Measurements from ENCODE around the gene CTNNA2.

- TF ChIP-seq, protein P1, sequence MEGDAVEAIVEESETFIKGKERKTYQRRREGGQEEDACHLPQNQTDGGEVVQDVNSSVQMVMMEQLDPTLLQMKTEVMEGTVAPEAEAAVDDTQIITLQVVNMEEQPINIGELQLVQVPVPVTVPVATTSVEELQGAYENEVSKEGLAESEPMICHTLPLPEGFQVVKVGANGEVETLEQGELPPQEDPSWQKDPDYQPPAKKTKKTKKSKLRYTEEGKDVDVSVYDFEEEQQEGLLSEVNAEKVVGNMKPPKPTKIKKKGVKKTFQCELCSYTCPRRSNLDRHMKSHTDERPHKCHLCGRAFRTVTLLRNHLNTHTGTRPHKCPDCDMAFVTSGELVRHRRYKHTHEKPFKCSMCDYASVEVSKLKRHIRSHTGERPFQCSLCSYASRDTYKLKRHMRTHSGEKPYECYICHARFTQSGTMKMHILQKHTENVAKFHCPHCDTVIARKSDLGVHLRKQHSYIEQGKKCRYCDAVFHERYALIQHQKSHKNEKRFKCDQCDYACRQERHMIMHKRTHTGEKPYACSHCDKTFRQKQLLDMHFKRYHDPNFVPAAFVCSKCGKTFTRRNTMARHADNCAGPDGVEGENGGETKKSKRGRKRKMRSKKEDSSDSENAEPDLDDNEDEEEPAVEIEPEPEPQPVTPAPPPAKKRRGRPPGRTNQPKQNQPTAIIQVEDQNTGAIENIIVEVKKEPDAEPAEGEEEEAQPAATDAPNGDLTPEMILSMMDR (IDR thresholded peaks at IDR 0.05): no peak
- no peak for TF ChIP-seq POLR2AphosphoS5 (IDR thresholded peaks at IDR 0.05)
- TF ChIP-seq POLR2A (IDR thresholded peaks at IDR 0.05): no peak
Measured at GRCh38 chr2:80322311-80322920, 809.6 kb downstream of the CTNNA2 start.
